HG03378 (cell line): ENCODE data around the gene FOXP1.
A peak's percentile ranks its signal among the peaks of the same experiment; 100 is the strongest.

ENCODE experiments used
- ATAC-seq: cut with Tn5 transposase; IDR thresholded peaks from one replicate; pipeline ENCODE4 v1.9.1; 2021; ENCODE audit warnings: mild to moderate bottlenecking, moderate library complexity; ENCODE audit not compliant: unreplicated experiment

The FOXP1 gene

DNA sequence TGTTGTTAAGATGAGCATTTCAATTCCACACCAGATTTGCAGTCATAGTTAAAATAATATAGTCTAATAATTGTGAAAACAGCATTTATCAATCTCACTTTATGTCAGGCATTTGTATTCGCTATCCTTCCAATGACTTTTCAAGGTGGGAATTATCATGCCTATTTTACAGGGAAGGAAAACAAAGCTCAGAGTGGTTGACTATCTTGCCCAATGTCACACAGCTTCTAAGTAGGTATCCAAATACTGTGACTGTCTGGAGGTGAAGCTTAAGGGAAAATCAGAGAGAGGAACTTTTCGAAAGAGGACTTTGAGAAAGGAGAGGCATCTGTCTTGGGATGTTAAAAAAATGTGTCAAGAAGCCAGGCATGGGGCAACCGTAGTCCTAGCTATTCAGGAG lies 443.1 kb downstream of the FOXP1 start:
- ATAC-seq = no peak

DNA sequence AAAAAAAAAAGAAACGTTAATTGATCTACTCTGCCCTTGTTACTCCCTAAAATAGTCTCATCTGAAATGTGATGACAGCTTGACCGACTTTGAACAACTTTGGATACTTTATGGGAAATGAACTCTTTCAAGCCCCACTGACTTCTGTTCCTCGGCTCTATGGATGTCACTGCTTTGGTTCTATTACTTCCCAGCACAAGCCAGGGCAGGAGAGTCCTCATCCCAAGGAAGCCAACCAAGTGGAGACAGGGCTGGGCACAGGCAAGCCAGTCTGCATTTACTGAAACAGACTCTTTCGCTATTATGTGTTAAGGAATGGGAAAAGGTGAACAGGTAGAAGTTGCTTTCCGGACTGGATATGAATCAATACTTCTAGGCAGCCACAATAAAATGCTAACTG lies 444.0 kb downstream of the FOXP1 start:
- no peak for ATAC-seq

DNA sequence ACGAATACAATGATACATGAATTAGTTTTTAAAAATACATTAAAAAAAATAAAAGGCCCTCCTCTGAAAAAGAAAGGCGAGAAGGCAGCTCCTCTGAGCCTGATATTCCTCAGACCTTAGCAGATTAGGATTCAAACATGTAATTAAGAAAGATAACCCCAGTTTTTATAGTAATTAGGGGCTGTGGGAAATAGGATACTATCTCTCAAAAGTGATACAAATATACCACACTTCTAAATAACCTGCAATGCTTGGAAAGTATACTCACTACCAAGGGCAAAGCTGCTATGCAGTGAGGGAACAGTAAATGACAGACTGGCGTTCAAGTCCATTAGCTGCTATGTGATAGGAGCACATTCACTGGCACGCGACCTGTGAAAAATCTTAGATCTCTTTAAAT lies 445.1 kb downstream of the FOXP1 start:
- no peak for ATAC-seq

DNA sequence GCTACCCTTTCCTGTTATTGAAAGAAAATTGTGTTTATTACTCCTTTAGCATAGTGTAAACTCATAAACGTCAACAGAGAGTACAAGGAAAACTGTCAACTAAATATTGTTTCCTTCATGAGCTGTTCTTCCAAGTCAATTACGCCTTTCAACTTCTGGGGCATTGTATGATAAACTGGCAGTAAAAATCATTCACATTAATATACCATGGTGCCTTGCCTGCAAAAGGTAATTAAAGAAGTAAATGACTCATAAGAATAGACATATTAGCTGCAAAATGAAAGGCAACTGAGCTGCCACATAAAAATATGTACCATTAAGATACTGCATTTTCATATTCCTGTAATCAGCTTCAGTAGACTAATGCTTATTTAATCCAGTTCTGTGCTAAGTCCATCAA lies 447.3 kb downstream of the FOXP1 start:
- no peak for ATAC-seq

DNA sequence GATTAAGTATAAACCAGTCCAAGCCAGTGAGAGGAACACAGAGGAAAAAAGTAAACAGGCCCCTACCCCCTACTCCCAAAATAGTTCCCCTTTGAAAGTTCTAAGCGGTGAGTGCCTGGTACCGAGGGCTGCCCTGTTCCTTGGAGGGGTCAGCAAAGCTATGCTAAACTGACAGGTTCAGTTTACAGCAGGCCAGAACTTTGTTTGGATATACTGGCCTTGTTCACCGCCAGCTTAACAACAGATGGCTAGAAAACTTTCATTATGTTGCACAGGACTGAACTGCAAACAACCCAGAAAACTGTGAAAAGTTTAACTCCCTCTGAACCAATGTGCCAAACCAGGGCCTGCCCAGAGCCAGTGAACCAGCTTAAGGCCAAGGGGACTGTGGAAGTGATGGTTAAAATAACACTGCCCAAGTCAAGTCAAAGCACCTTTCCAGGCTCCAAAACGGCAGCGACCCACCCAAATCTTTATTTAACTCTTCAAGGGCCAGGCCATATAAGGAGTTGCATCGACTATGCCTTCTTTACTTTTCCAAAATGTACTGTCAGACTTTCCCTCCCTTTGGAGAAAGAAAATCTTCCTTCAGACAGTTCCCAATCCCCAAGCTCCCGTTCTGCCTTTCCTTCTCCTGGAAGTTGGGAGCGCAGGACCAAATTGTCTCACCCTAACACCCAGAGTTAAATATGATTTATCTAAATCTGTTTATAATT lies 448.0 kb downstream of the FOXP1 start:
- ATAC-seq = no peak

DNA sequence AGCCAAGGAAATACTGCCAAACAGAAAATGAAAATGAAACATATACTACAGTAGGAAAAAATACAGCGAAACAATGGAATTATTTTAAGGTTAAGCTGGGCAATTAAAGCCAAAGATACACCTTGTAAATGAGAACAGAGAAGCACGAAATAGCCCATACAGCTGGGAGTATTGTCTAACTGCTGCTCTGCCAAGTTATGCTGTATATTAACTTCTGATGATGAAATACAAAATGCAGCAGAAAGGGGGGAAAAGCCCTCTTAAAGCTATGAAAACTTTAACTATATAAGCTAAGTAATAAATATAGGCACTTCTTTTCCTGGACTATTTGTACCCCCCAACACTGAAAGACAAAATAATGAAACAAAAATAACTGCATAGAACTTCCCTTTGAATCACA lies 449.0 kb downstream of the FOXP1 start:
- no peak for ATAC-seq

DNA sequence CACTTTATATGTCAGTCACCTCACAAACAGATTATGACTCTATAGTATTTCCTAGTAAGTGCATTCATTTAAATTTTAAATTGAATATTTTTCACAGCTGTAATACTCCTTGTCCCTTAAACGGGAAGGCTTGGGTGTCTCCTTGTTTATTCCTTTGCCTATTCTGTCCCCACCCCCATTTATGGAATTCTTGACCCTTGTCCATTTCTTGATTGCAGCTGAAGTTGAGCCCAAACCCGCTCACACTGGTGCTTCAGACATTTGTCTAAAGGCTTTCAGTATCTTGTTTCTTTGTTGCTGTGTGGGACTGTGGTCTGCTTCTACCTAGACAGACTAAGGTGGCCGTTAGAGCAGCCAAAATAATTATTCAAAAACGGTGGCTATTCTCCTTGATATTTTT lies 449.7 kb downstream of the FOXP1 start:
- ATAC-seq = no peak

DNA sequence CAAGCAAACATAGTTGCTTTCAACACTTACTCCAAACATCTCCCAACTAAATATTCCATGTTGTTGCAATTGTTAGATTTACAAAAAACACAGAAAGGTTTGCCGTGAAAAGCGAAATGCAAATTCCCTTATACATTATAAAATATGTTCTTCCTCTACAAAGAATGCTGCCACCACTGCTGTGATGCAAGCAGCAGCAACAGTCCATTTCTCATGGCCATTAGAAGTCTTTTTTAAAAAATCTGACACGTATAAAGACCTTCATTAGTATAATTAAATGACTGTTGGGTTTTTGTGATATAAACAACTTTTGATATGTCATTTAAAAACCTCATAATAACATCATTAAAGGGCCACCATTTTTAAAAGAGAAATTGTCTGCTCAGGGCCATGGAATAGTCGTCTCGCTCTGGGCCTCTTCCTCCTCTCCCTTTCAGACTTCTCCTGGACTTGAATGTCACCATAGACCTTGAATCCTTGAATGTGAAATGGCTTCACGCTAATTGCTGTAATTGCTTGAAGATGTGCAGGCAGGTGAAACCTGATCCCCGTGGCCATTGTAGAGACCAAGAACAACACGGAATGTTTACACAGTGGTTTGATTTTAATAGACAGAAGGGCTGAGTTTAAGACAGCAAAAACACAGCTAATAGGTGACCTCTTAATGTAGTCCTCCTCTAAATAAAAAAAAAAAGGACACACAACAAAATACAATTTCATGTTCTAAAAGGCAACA lies 450.4 kb downstream of the FOXP1 start:
- ATAC-seq = no peak

DNA sequence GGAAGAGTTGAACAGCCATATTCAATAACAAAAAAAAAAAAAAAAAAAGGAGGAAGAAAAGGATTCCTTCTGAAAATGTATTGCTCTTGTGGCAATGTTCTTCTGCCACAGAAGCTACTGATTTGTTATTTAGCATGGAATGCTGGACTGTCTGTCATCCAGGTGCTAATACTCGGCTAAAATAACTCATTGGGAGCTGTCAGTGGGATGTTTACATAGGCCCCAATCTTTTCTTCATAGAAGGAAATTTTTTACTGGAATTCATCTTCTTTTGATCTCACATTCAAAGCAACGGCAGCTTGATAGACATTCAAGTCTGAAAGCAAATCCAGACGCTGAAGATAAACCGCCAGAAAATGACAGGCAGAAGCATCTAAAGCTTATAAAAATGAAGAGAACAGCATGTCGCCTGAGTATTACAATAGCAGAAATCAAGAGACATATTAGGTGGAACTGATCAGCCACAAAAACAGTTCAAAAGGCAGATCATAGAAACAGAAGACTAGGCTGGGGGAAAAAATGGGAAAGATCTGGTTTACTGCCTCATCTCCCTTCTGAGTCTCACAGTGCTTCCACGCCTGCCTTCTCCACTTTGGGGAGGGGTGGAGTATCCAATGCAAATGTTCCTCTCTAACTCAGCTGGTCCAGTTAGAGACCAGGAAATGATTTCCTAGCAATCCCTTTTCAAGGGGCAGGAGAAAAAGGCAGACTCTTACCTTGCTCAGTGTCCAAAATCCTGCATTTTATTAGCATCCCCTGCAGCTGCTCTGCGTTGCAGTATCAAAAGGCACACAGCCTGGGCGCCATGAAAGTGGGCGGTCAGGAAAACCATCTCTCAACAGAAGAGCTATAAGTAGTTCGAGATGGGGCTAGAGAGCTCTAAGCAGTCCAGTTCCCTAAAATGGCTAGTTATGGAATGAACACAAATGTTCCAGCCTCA lies 451.9 kb downstream of the FOXP1 start:
- ATAC-seq = no peak

DNA sequence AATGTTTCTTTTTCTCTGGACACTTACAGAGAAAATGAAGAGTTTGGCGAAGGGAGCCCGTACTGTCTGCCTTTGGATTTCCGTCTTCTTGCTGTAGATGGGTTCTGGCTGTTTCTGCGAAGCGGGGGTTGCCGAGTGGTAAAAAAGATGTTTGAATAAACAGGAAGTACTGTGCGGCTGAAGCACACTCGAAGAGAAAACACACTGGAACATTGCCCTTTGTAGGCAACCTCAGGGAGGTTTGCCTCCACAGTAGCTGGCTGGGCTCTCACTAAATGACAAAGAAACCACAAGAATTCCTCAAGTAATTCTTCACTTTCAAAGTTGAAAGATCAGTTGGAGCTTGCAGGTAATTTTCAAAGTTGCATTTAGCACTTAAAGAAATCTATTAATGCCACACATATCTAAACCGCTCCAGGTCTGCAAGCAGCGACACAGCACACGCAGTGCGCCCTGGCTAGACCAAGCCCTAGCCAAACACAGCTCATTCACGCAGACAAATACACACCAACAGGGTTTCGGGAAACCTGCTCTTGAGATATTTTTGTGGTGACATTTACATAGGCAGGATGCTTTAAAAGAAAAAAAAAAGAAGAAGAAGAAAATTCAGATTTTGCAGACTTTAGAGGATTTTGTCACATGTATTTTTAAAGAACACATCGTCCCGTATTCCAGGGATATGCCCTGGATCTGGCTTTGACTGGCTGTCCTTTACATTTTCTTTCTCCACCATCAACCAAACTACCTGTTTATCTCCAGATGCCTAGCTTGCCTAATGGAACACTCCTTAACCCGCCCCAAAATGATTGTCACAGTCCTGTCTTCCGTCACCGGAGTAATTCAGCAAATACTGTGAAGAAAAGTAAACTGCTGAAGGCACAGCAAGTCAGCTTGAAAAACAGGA lies 452.8 kb downstream of the FOXP1 start:
- peak; percentile 85 for ATAC-seq

DNA sequence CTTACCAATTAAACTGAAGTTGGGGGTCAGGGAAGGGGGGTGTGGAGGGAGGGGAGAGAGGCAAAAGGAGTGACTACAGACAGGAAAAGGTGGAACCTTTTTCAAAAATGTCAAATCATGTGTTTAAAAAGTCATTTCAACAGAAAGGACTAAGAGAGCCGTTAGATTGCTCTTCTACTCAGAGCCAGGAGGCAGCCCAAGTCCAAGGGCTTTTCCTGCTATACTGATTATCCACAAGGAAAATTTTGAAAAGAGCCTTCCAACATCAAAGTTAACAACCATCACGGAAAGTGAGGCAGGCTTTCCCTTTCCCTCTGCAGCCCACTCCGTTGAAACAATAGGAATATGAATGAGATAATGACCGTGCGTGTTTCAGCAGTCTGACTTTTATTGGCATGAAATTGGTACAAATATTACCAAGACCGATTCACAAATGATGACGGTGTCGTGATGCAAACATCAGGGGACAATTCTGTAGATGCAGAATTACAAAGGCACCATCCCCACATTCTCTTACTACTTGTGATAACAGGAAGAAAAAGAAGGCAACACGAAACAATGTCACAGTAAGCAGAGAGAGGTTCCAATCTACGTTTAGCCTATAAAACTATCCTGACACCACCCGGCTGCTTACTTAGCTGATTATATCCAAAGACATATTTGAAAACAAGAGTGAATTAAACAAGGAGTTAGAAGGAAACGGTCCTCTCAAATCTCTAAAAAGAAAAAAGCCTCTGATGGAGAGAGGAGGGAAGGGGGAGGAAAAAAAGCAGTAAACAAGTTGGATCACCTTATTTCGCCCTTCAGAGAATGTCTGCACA lies 453.7 kb downstream of the FOXP1 start:
- ATAC-seq = no peak

DNA sequence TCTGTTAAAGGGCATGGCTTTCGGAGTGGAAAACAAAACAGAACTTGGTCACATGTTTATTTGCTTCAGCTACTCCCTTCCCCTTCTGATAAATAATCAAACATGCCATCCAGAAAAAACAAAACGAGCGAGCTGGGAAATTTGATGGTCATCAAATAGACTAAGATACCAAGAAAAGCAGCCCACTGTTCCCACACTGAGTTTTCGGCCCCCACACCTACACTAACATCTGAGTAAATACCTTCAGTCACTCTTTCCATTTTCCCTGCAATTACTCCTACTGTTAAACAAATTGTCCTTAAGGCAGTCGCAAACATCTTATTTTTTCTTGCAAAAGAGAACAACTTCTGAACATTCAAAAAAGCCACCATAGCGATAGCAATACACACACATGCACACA lies 454.6 kb downstream of the FOXP1 start:
- no peak for ATAC-seq

DNA sequence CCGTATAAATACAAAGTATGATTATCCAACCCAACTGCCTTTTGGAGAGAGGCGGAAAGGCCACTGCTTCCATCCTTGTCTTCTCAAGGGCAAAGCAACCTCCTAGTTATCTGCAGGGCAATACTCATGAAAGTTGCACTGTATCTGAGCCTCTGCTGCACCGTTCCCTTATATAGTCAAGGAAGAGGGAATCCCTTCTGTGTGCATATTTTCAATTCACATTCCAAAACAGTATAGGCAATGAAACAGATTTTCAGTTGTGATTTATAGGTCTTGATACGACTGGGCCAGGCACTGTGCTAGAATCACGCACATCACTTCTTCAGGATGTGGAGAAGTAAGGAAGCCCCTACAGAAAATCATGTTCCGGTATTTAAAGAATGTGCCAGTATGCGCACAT lies 455.7 kb downstream of the FOXP1 start:
- ATAC-seq = no peak

DNA sequence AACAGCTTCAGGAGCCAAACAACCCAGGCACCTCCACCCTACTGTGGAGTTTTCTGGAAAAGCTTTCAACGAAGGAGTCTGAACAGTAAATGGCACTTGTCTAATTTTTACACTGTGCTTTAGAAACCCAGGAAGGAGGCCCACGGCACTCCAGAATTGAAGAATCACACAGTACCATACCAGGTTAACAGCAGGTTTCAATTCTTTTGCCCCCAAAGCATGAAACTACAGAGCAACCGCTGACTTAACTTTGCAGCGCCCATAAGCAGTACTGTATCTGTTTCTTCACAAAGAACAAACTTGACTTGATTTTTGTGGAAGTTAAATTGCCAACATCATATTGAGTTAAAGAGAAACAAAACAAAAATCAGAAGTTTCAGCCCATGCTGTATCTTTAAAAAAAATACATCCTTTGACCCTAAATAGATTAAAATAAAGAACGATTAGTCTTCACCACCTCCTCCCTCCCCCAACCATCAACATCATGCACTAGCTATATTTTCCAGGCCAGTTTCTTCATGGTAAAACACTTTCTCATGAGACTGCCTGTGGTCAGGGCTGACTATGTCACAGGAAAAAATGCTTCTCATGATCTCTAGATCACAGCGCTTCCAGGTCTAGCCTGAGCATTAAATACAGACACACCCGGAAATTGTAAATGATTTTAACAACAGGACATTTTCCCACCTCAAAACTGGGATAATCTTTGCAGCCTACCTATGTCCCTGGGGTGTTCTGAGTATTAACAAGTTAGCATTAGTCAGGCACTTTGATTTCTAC lies 456.3 kb downstream of the FOXP1 start:
- no peak for ATAC-seq

DNA sequence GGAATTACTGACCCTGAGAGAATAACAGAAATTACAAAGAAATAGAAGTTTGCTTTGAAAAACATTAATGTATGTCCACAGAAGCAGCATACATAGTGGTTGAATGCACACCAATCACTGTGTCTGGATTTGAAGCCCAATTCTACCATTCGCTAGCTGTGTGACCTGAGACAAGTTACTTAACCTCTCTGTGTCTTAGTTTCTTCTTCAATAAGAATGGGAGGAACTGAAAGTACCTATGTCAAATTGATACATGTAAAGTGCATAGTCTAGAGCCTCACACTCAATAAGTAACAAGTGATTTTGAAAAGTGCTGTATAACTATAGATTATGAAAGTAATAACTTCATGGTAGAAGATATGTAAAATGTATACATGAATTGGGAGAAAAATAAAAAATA lies 457.8 kb downstream of the FOXP1 start:
- no peak for ATAC-seq

DNA sequence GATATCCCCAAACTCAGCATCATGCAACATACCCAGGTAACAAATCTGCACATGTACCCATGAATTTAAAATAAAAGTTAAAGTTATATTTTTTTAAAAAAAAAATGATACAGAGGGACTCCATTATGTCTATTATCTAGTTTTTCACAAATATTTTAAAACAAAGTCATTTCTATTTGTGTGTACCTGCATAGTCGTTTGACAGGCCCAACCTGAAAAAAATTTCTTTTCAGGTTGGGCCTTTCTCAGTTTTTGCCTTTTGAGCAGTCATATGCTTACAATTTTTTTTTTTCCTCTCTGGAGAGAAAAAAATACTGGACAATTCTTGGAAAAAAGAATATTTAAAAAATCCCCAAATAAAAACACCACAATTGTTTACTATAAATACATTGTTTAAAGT lies 459.5 kb downstream of the FOXP1 start:
- ATAC-seq = no peak

DNA sequence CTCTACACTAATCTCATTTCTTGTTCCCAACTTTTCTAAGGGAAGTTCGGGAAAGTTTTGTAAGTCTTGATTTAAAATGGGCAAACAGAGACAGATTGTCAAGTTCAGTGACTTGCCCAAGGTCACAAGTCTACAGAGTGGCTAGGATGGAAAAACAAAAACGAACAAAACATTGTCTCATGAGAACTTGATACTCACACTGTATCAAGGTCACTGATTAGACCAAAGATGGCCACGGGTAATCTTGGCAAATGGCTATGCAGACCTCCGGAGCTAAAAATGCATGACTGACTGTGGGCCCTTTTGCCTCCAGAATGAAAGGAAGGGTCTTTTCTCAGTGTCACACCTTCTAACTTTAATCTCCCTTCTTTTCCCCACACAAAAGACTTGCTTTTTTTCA lies 460.9 kb downstream of the FOXP1 start:
- ATAC-seq = no peak

DNA sequence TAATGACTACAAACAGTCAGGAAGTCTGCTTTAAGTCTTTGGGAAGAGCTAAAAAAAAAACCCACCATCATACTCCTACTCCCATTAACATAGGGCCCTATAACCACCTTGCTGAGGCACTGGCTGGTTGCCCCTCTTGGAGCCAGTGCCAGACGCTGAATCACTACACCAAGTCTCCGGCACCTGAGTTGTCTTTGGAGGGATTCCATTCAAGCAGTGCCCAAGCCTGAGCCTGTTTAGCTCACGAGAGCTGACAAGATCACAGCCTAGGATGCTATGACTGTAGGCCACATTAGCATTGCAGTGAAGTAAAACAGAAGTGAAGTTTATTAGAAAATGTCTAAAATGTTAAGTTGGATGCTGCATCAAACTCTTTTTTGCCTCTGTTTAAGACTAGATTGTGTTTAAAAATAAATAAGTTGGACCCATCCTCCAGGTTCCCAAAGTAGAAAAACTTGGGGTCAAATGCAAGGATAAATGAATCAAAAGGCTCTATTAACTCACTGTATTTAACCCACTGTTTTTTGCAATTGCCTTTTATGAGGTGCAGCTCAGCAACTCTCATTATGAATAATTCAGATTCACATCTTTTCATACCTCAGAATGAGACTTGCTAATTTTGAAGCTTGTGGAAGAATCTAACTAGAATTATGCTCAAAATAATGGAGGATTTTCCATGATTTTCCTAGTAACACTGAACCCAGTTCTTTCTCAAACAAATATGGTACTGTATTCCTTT lies 461.9 kb downstream of the FOXP1 start:
- no peak for ATAC-seq
